GM08714 (cell line): ENCODE data around the gene SLC25A15.

Experiments
- H3K4me3 ChIP-seq: fragments of 200-500 bp; sonication (Bioruptor generic); 2 replicates; pipeline ENCODE4 v1.5.1; 2014; ENCODE audit warnings: mild to moderate bottlenecking, low read length, inconsistent platforms
- ZNF274 ChIP-seq: IDR thresholded peaks from 2 replicates; pipeline ENCODE4 v1.6.1; 2012; ENCODE audit warnings: mild to moderate bottlenecking, low read depth, low read length

SLC25A15 gene

GRCh38 chr13:40793339-40793738 is 3.9 kb downstream of the SLC25A15 start:
- no peak overlapping the region for H3K4me3 ChIP-seq
- no peak for TF ChIP-seq ZNF274

- no peak overlapping the region for H3K4me3 ChIP-seq
Observed at GRCh38 chr13:40794414-40795368, 5.3 kb downstream of the SLC25A15 start.

DNA sequence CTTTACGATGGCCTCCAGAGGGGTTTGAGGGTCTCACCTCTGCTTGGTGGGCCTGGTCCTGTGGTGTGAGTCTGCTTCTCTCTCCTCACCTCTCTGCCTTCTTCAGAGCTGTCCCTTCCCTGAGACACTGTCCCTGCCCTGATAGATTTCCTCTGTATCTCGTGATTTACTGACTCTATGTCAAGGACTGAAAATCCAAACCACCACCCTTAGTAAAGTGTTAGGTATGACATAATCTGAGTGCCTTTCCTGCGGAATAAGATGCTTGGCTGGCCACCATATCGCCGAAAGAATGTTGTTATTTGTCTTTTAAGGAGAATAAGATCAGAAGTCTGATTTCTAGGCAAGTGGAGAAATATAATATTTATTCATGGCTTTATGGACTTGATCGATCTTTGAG is 7.2 kb downstream of the SLC25A15 start:
- no peak overlapping the region for H3K4me3 ChIP-seq
- no peak for TF ChIP-seq ZNF274

More at GRCh38 chr13:40794414-40795368, 5.3 kb downstream of the SLC25A15 start:
- no peak for TF ChIP-seq ZNF274

DNA sequence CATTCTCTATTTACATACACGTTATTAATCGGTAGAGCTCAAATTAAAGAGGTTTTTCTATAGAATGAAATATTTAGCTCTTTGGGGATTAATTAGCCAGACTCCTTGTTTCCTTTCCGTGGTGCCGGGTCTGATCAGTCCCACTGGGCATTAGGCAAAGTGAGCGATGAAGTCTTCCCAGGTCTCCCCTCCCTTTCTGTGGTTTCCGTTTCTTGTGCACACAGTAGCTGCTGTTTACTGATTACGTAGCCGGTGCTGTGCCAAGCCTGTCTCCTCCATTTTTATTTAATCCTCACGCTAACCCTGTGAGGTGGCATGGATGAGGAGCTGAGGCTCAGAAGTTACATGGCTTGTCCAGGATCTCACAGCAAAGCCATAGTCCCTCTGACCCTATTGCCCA is 9.0 kb downstream of the SLC25A15 start:
- no peak overlapping the region for H3K4me3 ChIP-seq
- no peak for TF ChIP-seq ZNF274

GRCh38 chr13:40799508-40799907 is 10.1 kb downstream of the SLC25A15 start:
- H3K4me3 ChIP-seq: no peak overlapping the region
- no peak for TF ChIP-seq ZNF274

DNA sequence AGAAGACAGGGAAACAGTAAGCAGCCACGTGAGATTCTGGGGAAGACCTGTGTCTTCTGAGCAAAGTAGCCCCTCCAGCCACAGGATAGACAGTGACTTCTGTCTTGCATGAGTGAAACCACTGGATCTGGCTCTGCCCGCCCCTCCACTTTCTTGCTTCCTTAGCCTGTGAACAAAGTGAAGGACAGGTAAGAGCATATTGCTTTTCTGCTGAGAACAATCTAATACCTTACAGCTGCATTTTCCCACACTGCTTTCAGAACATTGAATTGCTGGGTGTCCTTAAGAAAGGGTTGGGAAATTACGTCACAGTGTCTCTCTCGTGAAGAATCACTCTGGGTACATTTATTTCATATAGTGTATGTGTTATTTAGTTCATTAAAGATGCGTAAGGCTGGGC is 11.1 kb downstream of the SLC25A15 start:
- no peak overlapping the region for H3K4me3 ChIP-seq
- no peak for TF ChIP-seq ZNF274

GRCh38 chr13:40801255-40802217 is 12.1 kb downstream of the SLC25A15 start:
- H3K4me3 ChIP-seq: no peak overlapping the region
- TF ChIP-seq ZNF274: no peak

DNA sequence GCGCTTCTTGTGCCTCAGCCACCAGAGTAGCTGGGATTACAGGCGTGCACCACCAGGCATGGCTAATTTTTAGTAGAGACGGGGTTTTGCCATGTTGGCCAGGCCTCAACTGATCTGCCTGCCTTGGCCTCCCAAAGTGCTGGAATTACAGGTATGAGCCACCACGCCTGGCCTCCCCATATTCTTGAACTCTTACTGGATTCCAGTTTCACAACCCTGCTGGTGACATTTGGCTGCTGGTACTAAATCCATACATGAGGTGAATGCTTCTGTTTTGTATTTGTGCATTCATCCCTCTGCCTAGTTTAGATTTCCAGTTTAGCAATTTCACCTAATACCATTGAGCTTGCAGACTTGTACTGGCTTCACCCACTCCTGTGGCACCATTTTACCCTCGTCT is 13.9 kb downstream of the SLC25A15 start:
- H3K4me3 ChIP-seq: no peak overlapping the region
- no peak for TF ChIP-seq ZNF274

- no peak for TF ChIP-seq ZNF274
Observed at GRCh38 chr13:40806241-40806640, 16.8 kb downstream of the SLC25A15 start.

GRCh38 chr13:40809471-40809870 is 20.1 kb downstream of the SLC25A15 start:
- TF ChIP-seq ZNF274: no peak
- no peak overlapping the region for H3K4me3 ChIP-seq

More at GRCh38 chr13:40806241-40806640, 16.8 kb downstream of the SLC25A15 start:
- no peak overlapping the region for H3K4me3 ChIP-seq

GRCh38 chr13:40812102-40812501 is 22.7 kb downstream of the SLC25A15 start:
- no peak overlapping the region for H3K4me3 ChIP-seq
- no peak for TF ChIP-seq ZNF274

- TF ChIP-seq ZNF274: no peak
- no peak overlapping the region for H3K4me3 ChIP-seq
Observed at GRCh38 chr13:40812724-40813445, 23.5 kb downstream of the SLC25A15 start.

DNA sequence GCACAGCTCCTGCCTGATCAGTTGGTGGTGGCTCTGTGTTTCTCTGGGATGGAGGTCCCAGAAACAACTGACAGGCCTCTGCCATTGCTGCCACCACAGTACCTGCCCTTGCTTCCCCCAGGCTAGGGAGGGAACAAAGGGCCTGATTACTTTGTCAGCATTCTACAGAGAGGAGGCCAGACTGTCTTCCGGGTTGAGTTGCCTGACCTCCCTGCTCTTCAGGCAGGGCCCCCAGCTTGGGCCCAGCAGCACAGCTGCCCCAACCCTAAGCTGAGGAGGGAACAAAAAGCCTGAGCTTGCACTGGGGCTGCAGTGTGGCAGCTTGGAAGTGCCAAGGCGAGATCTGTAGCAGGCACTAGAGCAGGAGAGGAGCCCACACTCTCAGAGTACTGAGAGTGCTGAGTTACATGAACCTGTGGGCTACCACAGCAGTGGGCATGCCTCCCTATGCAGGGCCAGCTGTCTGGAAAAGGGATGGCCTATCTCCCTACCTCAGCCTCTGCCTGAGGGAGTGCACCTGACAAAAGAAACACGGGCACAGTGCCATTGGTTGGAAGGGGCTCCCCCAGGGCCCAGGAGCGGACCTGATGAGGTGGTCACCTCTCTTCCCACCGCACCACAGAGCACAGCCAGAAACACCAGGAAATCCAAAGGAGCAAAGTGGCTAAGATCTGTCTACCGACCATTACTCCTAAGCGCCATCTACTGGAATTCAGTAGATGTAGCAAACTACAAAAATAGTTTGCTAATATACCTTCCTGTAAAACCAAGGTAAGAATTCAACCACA is 24.4 kb downstream of the SLC25A15 start:
- TF ChIP-seq ZNF274: no peak

DNA sequence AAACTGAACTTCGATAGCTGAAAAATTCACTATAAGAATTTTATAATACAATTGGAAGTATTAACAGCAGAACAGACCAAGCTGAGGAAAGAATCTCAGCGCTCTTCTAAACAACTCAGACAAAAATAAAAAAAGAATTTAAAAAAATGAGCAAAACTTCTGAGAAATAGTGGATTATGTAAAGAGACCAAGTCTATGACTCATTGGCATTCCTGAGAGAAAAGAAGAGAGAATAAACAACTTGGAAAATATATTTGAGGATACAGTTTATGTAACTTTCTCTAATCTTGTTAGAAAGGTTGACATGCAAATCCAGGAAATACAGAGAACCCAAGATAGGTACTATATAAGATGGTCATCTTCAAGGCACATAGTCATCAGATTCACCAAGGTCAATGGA is 25.4 kb downstream of the SLC25A15 start:
- TF ChIP-seq ZNF274: no peak
- H3K4me3 ChIP-seq: no peak overlapping the region

More for the DNA sequence above, 24.4 kb downstream of the SLC25A15 start:
- H3K4me3 ChIP-seq: no peak overlapping the region
